ENCODE results near the gene CD22. TPM values are rescaled to one million over a fixed set of nuclear protein-coding genes. Genes with fewer than 3 reads are reported as not detected.

CD22 gene
- total RNA-seq, 1 experiment from 2014 or later: 0.56 TPM

DNA sequence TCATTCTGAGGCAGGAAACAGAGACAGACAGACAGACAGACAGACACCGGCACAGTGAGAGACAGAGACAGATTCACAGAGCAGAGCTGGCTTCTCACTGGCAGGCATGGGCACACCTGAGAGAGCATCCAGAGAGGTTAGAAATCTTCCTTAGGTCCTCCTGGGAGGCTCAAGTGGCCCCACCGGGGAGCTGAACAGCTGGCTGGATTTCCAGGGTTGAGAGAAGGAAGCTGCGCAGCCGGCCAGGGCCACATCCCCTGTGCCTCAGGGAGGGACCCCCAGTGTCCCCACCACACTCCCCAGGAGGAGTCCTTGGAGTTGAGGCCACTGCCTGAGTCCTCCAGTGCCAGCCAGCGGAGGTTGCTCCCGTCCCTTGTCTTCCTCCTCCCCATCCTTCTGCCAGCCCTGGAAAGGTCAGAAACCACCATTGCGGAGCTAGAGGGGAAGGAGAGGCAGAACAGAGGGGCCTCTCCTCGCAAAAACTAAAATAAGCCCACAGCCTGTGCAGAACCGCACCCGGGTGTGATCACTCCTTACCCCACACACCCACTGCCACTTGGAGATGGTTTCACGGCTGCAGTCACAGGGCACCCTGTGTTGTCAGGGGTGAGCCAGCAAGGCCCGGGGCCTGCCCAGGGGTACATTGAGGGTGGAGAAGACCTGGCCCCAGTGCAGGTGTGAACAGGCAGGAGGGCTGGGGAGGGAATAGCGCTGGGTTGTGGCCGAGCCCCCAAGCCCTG is 33.4 kb downstream of the CD22 start:
- H3K4me3 Mint-ChIP-seq (ENCODE audit: unreplicated experiment): no peak overlapping the region
- CTCF ChIA-PET: interaction anchor here (0.6 to 1.8 kb wide), 3 partner anchors 9 to 133 kb away, joined by 3 to 6 read pairs (median 3); no protein-coding TSS in a partner anchor
- no peak for DNase-seq (ENCODE audit: unreplicated experiment)
- no TSS peak for BruUV-seq (replicated peaks)
- intact Hi-C loops (cut with micrococcal nuclease): no loop called here
- no peak for TF ChIP-seq CTCF (IDR thresholded peaks at IDR 0.05; ENCODE audit: unreplicated experiment)
- peaks cover 6% of the 10 kb centered on the region for H3K4me1 Mint-ChIP-seq (ENCODE audit: insufficient read depth, unreplicated experiment)
- H3K36me3 Mint-ChIP-seq (ENCODE audit: insufficient read depth, unreplicated experiment): no peaks in the 10 kb centered on the region
- no peaks in the 10 kb centered on the region for H3K9me3 Mint-ChIP-seq (ENCODE audit: unreplicated experiment)
- H3K27me3 Mint-ChIP-seq (ENCODE audit: insufficient read depth, unreplicated experiment): peaks cover 80% of the 10 kb centered on the region
- H3K27ac Mint-ChIP-seq (ENCODE audit: low read depth, unreplicated experiment): no peak overlapping the region
- POLR2A ChIA-PET: no interaction called here

GRCh38 chr19:35363001-35363590 is 34.1 kb downstream of the CD22 start:
- CTCF ChIA-PET: interaction anchor here (0.6 to 1.8 kb wide), 4 partner anchors 10 to 132 kb away, joined by 3 to 6 read pairs (median 3); no protein-coding TSS in a partner anchor
- H3K4me3 Mint-ChIP-seq (ENCODE audit: unreplicated experiment): no peak overlapping the region
- DNase-seq (ENCODE audit: unreplicated experiment): no peak
- H3K9me3 Mint-ChIP-seq (ENCODE audit: unreplicated experiment): no peaks in the 10 kb centered on the region
- intact Hi-C loops (cut with micrococcal nuclease): no loop called here
- POLR2A ChIA-PET: no interaction called here
- peaks cover 4% of the 10 kb centered on the region for H3K4me1 Mint-ChIP-seq (ENCODE audit: insufficient read depth, unreplicated experiment)
- H3K27ac Mint-ChIP-seq (ENCODE audit: low read depth, unreplicated experiment): no peak overlapping the region
- H3K36me3 Mint-ChIP-seq (ENCODE audit: insufficient read depth, unreplicated experiment): no peaks in the 10 kb centered on the region
- peaks cover 80% of the 10 kb centered on the region for H3K27me3 Mint-ChIP-seq (ENCODE audit: insufficient read depth, unreplicated experiment)
- BruUV-seq (replicated peaks): no TSS peak
- TF ChIP-seq CTCF (IDR thresholded peaks at IDR 0.05; ENCODE audit: unreplicated experiment): no peak

GRCh38 chr19:35363711-35364425 is 34.9 kb downstream of the CD22 start:
- Mint-ChIP-seq H3K4me1 (ENCODE audit: insufficient read depth, unreplicated experiment) (no peaks in the 10 kb centered on the region), H3K27ac (ENCODE audit: low read depth, unreplicated experiment) (no peak overlapping the region), H3K4me3 (ENCODE audit: unreplicated experiment) (no peak overlapping the region), H3K36me3 (ENCODE audit: insufficient read depth, unreplicated experiment) (no peaks in the 10 kb centered on the region), H3K27me3 (ENCODE audit: insufficient read depth, unreplicated experiment) (peaks cover 81% of the 10 kb centered on the region), H3K9me3 (ENCODE audit: unreplicated experiment) (no peaks in the 10 kb centered on the region)
- no peak for TF ChIP-seq CTCF (IDR thresholded peaks at IDR 0.05; ENCODE audit: unreplicated experiment)
- intact Hi-C loops (cut with micrococcal nuclease): no loop called here
- no peak for DNase-seq (ENCODE audit: unreplicated experiment)
- no TSS peak for BruUV-seq (replicated peaks)
- ChIA-PET CTCF (interaction anchor here (0.7 to 1.2 kb wide), 2 partner anchors 131 to 631 kb away, joined by 3 to 6 read pairs; no protein-coding TSS in a partner anchor), POLR2A (no interaction called here)

DNA sequence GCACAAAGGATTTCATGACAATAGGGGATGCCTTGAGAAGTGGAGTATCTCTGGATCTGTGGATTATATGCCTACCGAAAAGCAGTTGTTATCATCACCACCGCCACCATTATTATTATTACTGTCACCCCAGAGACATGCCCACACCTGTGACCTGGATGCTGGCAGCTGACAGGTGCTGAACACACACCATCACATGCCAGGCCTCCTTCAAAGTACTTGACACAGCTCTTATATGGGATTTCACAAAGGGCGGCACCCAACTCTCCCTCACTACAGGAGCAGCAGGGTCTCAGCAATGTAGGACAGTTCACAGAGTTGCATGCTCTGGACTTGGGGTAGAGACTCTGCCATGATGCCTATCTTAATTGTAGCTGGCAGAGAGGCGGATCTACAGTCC is 36.3 kb downstream of the CD22 start:
- ChIA-PET POLR2A (no interaction called here), CTCF (interaction anchor here (0.6 to 2.1 kb wide), 3 partner anchors 12 to 130 kb away, joined by 4 to 12 read pairs (median 5); no protein-coding TSS in a partner anchor)
- intact Hi-C loops (cut with micrococcal nuclease): no loop called here

More for the DNA sequence above, 36.3 kb downstream of the CD22 start:
- Mint-ChIP-seq H3K27me3 (ENCODE audit: insufficient read depth, unreplicated experiment) (peaks cover 96% of the 10 kb centered on the region), H3K9me3 (ENCODE audit: unreplicated experiment) (no peaks in the 10 kb centered on the region), H3K4me1 (ENCODE audit: insufficient read depth, unreplicated experiment) (no peaks in the 10 kb centered on the region), H3K4me3 (ENCODE audit: unreplicated experiment) (no peak overlapping the region), H3K36me3 (ENCODE audit: insufficient read depth, unreplicated experiment) (no peaks in the 10 kb centered on the region), H3K27ac (ENCODE audit: low read depth, unreplicated experiment) (no peak overlapping the region)
- no TSS peak for BruUV-seq (replicated peaks)
- DNase-seq (ENCODE audit: unreplicated experiment): no peak
- no peak for TF ChIP-seq CTCF (IDR thresholded peaks at IDR 0.05; ENCODE audit: unreplicated experiment)

Measured in MCF 10A (cell line).